GM11168 (cell line): ENCODE data around the gene GM2A.
"Not testable (repeated sequence)": the region's sequence is repeated elsewhere in the genome, so short reads cannot be mapped to it uniquely, and the experiment has no call there.

ENCODE experiments used
- in situ Hi-C: fragments of 300-500 bp; cut with MboI; formaldehyde crosslinking; loops from one replicate; pipeline ENCODE4 v1.12.0; 2022; ENCODE audit warnings: low sequenced_read_pairs; ENCODE audit not compliant: unreplicated experiment

Gene GM2A

DNA sequence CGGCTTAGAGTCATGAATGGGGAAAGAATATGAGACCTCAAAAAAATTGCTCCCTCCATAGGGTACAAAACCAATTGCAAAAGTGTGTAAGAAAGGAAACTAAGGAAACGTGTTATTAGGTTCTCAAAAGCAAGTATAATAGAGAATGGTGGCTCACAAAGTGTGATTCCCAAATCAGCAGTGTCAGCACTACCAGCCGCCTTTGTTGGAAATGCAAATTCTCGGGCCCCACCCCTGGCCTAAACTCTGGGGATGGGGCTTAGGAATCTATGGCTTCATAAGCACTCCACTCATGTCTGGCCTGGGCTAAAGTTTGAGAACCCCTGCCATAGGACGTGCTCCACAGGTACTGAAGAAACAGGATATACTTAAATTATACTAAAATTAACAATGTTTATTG, 27.5 kb upstream of the GM2A start:
- in situ Hi-C loops = no loop called here

DNA sequence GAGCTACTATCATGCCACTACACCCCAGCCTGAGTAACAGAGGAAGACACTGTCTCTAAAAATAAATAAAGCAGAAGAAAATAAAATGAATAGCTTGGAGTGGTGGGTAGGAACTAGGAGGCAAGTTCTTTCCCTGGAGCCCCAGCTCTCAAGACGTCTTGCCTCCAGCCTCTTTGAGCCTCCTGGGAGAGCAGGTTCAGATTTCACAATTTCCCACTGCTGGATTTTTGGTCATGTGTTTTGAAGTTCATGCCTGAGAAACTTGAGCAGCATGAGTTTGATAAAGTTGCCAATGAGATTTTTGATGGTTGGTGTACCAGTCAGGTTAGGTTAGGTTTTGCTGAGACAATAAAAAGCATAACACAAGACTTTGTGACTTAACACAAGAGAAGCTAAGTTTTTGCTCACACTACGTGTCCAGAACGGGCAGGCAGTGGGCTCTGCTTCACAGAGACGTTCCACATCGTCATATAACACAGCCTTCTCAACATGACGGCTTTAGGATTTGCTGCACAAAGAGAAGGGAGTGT, 25.0 kb upstream of the GM2A start:
- in situ Hi-C loops = no loop called here

DNA sequence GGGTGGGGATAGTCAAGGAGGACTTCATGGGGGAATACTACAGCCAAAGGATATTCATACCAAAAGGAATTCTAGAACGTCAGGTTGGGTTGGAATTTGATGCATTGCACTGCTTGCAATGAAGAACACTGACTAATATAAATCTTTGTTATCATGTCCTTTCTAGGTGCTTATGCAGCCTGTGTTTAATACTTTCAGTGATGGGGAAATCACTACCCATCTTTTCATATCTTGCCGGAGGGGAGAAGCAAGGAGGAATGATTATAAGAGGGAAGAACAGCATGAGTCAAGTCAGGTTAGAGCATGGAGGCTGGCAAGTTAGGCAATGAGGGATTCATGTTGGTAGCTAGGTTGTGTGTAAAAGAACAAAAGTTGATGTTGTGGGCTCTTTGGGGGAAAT, 24.0 kb upstream of the GM2A start:
- in situ Hi-C loops = no loop called here

DNA sequence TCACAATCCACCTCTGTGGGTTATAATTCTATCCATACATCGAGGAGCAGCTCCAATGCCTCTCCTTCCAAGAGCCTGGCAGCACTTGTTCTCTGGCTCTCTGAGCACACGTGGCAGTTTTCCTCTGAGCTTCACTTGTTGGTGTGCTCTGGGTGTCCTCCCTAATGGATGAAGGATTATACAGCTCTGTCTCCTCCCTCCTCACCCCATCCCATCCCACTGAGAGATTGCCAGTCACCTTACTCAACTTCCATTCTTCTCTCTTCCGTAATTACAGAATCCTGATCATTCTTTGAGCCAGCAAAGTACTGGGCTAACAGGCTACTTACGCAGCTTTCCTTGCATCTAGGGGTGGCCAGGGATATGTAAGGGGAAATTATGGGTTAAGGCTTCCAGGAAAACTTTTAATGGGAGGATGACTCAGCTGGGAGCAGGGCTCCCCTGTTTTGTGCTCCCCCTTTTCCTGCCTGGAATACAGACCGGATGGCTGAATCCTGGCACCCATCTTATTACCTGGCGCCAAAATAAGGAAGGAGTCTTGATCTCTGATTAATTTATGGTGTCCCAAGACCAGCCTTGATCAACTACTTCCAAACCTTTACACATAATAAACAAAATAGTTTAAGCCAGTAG, 22.8 kb upstream of the GM2A start:
- in situ Hi-C loops = no loop called here

DNA sequence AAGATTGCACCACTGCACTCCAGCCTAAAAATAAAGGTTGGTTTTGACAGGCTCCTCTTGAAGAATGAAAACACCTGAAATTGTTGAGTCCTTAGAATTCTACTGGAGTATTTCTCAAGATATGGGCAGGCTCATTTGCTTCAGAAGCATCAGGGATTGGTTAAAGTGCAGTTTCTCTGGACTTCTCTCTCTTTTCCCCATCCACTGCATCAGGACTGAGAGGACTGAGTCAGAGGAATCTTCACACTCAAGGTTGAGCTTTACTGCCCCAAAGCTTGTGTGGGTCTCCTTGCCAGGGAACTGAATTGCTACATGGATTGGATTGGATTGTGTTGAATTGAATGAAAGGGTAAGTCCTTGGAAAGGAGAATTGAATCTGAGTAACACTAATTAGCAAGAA, 21.6 kb upstream of the GM2A start:
- in situ Hi-C loops = no loop called here

DNA sequence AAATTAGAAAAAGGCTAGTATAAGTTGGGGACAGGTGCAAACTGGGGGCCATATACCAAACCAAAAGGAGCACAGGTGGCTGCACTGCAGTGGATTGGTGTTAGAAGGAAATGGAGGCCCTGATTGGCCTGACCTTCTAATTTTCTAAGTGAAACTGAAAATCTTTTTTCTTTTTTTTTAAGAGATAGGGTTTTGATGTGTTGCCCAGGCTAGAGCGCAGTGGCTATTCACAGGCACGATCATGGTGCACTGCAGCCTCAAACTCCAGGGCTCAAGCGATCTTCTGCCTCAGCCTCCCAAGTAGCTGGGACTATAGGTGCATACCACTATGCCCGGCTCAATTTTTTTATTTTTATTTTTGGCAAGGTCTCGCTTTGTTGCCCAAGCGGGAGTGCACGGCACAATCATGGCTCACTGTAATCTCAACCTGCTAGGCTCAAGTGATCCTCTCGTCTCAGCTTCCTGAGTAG, 19.3 kb upstream of the GM2A start:
- in situ Hi-C loops = no loop called here

DNA sequence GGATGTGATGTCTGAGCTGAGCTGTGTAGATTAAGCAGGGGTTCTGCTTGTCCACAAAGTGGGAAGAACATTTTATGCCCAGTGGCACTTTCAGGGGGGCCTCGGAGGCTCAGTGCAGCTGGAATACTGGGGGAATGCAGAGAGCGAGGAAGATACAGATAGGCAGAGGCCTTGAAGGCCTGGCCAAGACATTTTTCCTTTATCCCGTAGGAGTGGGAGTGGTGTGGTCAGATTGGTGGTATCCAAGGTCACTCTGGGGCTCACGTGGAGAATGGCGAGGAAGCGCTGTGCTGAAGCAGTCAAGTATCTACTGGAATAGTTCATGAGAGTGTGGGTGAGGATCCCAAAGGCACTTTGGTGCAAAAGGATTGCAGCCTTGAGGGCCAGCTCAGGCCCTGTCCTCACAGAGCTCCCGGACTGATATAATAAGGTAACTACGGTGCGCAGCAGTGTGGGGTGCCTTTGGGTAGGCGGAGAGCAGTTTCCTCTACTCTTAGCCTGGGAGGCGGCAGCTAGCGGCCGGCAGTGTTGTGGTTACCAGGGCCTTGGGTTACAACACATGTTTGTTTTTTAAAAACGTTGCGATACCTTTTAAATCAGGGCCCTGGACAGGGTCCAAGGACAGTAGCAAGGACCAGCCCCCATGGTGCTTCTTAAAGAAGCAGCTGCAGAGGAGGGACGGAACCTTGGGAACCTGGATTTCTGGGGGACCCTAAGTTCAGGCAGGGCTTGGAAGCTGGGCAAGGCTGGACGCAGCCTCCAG, 18.3 kb upstream of the GM2A start:
- in situ Hi-C loops = no loop called here

DNA sequence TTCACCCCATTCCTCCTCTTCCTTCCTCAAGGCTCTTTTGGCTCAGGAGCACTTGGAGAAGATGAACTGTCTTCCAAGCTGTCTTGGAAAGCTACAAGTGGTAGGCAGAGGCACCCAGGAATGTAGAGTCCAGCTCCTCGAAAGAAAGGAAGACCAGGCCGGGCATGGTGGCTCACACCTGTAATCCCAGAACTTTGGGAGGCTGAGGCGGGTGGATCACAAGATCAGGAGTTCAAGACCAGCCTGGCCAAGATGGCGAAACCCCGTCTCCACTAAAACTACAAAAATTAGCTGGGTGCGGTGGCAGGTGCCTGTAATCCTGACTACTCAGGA, 17.8 kb upstream of the GM2A start:
- in situ Hi-C loops = not testable (repeated sequence)

DNA sequence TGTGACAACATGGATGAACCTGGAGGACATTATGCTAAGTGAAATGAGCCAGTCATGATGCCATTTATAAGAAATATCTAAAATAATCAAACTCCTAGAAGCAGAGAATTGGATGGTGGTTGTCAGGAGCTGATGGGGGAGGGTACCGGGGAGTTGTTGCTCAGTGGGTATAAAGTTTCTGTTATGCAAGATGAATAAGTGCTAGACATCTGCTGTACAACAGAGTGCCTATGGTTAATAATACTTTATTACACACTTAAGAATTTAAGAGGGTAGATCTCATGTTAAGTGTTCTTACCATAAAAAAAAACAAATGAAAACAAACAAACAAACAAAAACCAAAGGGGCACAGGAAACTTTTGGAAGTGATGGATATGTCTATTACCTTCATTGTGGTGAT, 16.1 kb upstream of the GM2A start:
- in situ Hi-C loops = no loop called here

DNA sequence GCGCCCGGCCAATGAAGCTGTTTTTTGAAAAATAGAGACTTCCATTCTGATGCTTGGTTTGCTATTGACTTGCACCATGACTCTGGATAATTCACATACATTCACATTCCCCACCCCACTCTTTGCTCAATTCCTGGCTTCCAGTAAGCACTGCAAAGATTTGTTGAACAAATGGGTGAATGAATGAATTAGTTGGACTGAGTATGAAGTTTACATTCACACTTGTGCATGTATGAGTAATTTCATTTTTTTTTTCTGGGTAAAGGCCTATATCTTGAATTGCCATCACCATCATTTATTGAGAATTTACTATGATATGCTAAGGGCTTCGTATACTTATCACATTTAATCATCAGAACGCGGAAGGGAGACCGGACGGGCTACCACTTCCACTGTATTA, 15.3 kb upstream of the GM2A start:
- in situ Hi-C loops = no loop called here

DNA sequence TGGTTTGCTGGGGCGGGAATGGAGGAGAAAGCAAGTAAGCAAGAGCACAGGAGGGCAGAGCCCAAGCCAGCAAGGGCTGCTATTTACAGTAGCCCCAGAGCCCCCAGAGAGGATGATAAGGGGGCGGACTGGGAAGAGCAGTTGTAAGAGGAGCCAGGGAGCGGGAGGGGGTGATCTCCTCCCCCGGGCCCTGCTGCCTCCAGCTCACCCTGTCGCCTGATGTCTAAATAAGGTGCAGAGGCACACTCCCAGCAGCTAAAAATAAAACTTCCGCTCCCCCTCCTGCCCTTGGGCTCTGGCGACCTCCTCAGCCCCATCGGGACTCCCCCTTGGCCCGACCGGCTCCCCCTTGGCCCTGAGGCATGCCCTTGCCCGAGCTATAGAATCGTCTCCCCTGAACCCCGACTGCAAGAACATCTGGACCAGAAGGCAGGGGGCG, 14.7 kb upstream of the GM2A start:
- in situ Hi-C loops = no loop called here

DNA sequence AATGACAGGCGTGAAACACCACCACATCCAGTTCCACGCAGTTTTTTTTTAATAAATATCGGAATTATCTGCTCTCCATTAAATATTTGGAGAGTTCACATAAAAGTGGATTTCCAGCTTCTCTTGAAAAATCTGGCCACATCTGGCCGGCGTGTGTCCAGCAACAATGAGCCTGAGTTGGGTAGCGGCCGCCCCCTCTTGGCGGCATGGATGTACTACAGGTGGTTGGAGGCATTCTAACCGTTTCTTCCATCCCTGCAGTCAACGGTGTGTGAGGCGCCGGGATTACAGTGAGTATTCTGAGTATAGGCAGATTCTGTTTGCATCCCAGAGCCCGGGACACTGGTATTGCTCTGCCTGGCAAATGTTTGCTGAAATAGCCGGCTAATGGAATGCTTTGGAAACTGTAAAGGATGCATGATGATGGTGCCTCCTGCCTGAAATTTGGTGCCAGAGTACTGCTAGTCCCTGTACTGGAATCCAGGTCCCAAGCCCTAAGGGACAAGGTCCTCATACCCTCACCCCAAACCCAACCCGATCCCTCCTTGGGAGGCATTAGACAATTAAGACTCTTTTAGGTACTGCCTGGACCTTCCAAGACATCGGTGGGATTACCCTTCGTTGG, 13.6 kb upstream of the GM2A start:
- in situ Hi-C loops = no loop called here

DNA sequence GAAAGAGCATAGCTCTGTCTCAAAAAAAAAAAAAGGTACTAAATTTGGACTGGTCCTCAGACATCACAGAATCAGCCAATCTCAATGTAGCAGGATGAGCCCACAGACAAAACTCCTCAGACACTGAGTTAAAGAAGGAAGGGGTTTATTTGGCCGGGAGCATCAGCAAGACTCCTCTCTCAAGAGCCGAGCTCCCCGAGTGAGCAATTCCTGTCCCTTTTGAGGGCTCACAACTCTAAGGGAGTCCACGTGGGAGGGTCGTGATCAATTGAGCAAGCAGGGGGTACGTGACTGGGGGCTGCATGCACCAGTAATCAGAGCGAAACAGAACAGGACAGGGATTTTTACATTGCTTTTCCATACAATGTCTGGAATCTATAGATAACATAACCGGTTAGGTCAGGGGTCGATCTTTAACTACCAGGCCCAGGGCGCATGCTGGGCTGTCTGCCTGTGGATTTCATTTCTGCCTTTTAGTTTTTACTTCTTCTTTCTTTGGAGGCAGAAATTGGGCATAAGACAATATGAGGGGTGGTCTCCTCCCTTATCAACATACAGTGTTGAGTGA, 12.6 kb upstream of the GM2A start:
- in situ Hi-C loops = not testable (repeated sequence)

DNA sequence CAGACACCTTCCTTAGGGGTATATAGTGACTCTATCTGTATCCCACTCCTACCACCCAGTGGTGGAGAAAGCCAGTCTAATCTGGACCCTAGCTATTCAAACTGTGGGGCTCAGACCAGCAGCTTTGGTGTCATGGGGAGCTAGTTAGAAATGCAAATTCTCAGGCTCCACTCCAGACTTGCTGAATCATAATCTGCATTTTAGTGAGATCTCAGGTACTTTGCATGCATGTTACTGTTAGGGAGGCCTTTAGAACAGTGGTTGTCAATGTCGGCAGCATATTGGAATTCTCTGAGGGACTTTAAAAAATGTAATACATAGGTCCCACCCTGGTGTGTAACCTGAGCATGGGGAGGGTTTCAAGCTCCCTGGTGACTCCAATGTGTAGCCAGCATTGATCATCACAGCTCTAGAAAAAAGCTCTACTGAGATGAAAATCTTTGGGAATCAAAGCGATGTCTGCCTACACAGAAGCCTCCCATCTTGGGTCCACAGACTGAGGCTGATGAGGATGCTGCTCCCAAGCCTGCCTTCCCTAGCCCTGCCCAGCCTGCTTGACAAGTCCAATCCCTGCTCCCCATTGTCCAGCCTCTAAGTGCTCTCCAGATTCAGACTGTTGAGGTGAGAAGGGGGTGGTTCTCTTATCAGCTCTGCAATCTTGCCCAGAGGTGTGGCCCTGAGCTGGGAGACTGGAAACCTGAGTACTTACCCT, 11.9 kb upstream of the GM2A start:
- in situ Hi-C loops = no loop called here

DNA sequence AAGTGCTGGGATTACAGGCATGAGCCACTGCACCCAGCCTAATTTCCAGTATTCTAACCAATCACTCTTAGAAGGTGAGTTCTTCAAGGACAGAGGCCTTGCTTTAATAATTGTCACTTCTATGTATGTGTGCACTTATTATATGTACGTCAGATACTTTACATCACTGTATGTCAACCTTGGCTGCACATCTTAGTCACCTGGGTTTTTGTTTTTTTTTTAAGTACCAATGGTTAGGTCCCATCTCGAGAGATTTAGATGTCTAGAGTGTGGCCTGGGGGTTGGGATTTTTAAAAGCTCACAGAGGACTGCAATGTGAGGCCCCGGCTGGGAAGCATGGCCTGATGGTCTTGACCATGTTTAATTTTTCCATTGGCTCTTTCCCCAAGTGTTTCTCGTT, 9.9 kb upstream of the GM2A start:
- in situ Hi-C loops = no loop called here

DNA sequence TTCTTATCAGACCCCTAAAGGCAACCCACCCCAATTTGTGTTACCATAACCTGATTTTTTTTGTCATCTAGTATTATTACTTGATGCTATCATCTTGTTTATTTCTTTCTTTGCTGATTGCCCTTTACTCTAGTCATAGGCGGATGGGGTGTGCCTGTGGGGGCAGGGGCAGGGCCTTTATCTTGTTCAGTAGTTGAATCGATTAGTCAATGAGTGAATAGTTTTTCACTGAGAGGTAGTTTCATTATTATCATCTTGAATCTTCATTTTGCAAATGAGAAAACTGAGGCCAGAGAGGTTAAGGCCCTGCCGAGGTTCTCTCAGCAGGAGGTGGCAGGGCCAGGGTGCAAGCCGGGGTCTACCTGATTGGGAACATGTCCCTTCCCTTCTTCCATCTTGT, 9.4 kb upstream of the GM2A start:
- in situ Hi-C loops = no loop called here

DNA sequence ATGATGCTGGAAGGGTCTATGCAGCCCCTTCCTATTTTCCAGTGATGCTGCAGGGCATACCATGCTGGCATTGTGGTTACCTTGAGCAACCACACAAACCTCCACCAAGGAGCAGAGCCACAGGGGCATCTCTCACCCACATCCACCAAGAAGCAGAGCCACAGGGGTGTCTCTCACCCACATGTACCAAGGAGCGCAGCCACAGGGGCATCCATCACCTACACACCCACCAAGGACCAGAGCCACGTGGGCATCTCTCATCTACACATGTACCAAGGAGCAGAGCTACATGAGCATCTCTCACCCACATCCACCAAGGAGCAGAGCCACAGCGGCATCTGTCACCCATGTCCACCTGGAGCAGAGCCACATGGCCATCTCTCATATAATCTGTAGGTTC, 8.8 kb upstream of the GM2A start:
- in situ Hi-C loops = no loop called here

DNA sequence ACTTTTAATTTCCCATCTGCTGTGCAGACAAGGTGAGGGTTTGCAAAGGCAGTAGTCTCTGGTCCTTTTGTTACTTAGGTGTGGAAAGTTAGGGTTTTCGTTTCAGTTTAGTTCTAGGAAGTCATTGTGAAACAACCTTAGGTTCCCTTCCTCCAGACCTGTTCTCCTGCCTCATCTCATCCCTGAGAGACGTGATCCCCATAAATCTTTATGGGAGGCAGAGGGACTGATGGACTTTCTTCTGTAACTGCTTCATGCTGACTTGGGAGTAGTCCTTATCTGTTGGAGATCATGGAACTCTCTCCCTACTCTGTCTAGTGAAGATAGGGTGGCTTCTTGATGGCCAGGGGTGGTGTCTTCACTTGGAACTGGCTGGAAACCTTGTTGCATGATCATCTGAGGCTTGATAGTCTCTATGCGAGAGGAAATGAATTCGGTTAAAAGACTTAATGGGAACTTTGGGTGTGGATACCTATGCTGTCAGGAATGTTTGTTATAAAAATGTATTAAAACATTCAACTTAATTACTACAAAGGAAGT, 7.2 kb upstream of the GM2A start:
- in situ Hi-C loops = no loop called here

DNA sequence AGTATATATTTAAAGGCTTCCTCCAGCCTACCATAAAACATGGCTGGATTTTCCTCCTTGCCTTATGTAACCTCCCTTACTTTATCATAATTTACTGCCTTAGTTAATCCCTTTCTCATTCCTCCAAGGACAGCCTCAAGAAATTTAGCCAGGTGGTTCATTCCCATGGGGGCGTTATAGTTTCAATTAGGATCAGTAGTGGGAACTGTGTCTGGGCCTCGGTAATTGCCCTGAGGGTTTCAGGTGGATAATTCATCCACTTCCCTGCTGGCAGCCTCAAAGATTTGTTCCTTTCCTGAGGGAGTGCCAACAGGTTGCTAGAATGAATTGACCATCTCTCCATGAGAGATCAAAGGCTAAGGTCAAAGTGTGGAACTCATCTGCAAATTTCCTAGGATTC, 4.3 kb upstream of the GM2A start:
- in situ Hi-C loops = no loop called here

DNA sequence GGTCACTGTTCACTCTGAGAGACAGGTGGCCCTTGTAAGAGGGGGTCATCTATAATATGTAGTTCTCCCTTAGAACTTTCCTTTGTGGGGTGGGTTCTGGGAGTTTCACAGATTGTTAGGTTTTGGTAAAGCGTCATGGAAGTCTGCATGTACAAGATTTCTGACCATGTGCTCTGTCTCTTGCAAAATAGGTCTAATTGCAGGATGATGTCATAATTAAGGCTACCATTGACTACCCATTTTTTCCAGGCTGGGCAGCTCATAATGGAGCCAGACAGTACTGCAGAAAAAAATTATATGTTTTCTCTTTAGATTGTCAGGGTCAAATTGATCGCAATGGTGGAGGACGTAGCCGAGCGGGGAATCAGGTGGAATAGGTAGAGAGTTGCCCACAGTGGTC, 3.7 kb upstream of the GM2A start:
- in situ Hi-C loops = no loop called here
